Inflammatory macrophage treated with lipopolysaccharide for 4 hours (primary cell): ENCODE results near the gene BAZ2B.

Experiments
- DNase-seq: peaks from one replicate; pipeline ENCODE4 v3.0.0-alpha.2; 2020

BAZ2B gene

GRCh38 chr2:159292157-159292556, 324.2 kb downstream of the BAZ2B start:
- DNase-seq, result no peak

- DNase-seq, result peak; percentile 87
These were observed 325.9 kb downstream of the BAZ2B start for GRCh38 chr2:159290289-159290907.

- no peak for DNase-seq
These were observed 328.6 kb downstream of the BAZ2B start for GRCh38 chr2:159287733-159288132.

- DNase-seq, result peak; percentile 99
These were observed 329.5 kb downstream of the BAZ2B start for GRCh38 chr2:159286709-159287441.

- peak; percentile 66 for DNase-seq
These were observed 330.2 kb downstream of the BAZ2B start, which contains the start of gene WDSUB1 for GRCh38 chr2:159285929-159286708. Gene WDSUB1, minus strand, starts transcription at chr2:159286703. Its CDS starts 3,634 bp downstream, at chr2:159283069.

GRCh38 chr2:159285433-159285832, 330.9 kb downstream of the BAZ2B start:
- no peak for DNase-seq

GRCh38 chr2:159283529-159283928, 332.8 kb downstream of the BAZ2B start:
- DNase-seq, result no peak

GRCh38 chr2:159281002-159281401, 335.3 kb downstream of the BAZ2B start:
- no peak for DNase-seq

- DNase-seq, result no peak
These were observed 336.6 kb downstream of the BAZ2B start for GRCh38 chr2:159279700-159280099.

GRCh38 chr2:159275111-159275510, 341.2 kb downstream of the BAZ2B start:
- no peak for DNase-seq

GRCh38 chr2:159272156-159272555, 344.2 kb downstream of the BAZ2B start:
- no peak for DNase-seq

- DNase-seq, result no peak
These were observed 345.5 kb downstream of the BAZ2B start for GRCh38 chr2:159270744-159271379.
